Activated CD8-positive, alpha-beta memory T cell treated with anti-CD3 and anti-CD28 coated beads, Interleukin-2, amount 10 ng/mL, durations not matched to agents 7 days and 5 days (primary cell): Measurements from ENCODE around the gene UNC119. TPM values are rescaled to one million over a fixed set of nuclear protein-coding genes. Genes with fewer than 3 reads are reported as not detected.

Source experiments
- ATAC-seq: fragments of 150-1000 bp; cut with Tn5 transposase; one replicate; pipeline ENCODE4 v1.10.0; 2021; ENCODE audit warnings: moderate library complexity
- CTCF ChIA-PET: fragments of 350-600 bp; sonication (Branson Sonifier 250); formaldehyde crosslinking; loops from one replicate; lab custom pipeline; 2021; ENCODE audit warnings: antibody characterized with exemption; lab: Charles Lee
- DNase-seq: peaks from one replicate; pipeline ENCODE4 v3.0.0-alpha.2; 2020
- H3K27ac Mint-ChIP-seq: one replicate; pipeline ENCODE4 v1.8.0; 2021; ENCODE audit warnings: mild to moderate bottlenecking, mixed read lengths
- H3K27me3 Mint-ChIP-seq: one replicate; pipeline ENCODE4 v1.8.0; 2021; ENCODE audit warnings: mixed read lengths
- H3K36me3 Mint-ChIP-seq: one replicate; pipeline ENCODE4 v1.8.0; 2021; ENCODE audit warnings: mild to moderate bottlenecking, mixed read lengths
- H3K4me1 Mint-ChIP-seq: one replicate; pipeline ENCODE4 v1.8.0; 2021; ENCODE audit warnings: mixed read lengths
- H3K4me3 Mint-ChIP-seq: one replicate; pipeline ENCODE4 v1.8.0; 2021; ENCODE audit warnings: mild to moderate bottlenecking, moderate library complexity, mixed read lengths
- H3K9me3 Mint-ChIP-seq: one replicate; pipeline ENCODE4 v1.8.0; 2022; ENCODE audit warnings: low read depth, mixed read lengths
- total RNA-seq, 2 experiments: library from RNA; stranded (reverse); gene quantifications; one replicate each; pipeline ENCODE4 v1.2.3, GENCODE V29; 2021

Gene UNC119
- total RNA-seq, 2 experiments from 2014 or later, result 41.2 to 59.0 TPM

DNA sequence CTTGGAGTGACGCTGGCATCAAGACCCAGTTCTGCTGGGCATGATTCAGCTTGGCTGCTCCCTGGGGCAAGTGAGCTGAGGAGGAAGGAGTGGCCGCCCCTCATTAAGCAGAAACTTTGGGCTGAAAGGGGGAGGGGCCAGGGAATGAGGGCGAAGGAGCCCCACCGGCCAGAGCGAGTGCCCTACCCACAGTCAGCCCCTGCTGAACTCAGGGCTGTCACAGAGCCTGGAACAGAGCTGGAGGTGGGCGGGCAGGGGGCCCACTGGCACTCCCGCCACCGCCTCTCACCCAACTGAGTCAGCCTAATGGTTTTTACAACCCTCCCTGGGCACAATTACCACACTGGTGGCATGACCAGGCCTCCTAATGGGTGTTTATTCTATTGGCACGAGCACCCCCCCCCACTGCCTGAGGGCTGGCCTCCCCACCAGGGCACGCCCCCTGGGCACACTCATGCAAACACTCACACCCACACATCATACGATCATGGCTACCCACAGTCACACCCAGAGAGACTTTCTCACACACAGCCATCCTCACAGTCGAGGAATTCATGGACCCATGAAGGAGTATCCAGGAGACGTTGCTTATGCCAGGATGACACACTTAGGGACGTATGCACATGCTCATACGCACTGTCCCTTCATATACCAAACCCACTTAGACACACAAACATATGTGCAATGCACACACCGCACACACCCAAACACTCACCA is 19.2 kb downstream of the UNC119 start:
- Mint-ChIP-seq H3K4me1 (no peaks in the 10 kb centered on the region), H3K27ac (no peak overlapping the region), H3K9me3 (no peaks in the 10 kb centered on the region), H3K4me3 (no peak overlapping the region), H3K36me3 (no peaks in the 10 kb centered on the region), H3K27me3 (peaks cover 4% of the 10 kb centered on the region)
- DNase-seq (no peak), ATAC-seq (no peak)
- CTCF ChIA-PET, result no interaction called here

DNA sequence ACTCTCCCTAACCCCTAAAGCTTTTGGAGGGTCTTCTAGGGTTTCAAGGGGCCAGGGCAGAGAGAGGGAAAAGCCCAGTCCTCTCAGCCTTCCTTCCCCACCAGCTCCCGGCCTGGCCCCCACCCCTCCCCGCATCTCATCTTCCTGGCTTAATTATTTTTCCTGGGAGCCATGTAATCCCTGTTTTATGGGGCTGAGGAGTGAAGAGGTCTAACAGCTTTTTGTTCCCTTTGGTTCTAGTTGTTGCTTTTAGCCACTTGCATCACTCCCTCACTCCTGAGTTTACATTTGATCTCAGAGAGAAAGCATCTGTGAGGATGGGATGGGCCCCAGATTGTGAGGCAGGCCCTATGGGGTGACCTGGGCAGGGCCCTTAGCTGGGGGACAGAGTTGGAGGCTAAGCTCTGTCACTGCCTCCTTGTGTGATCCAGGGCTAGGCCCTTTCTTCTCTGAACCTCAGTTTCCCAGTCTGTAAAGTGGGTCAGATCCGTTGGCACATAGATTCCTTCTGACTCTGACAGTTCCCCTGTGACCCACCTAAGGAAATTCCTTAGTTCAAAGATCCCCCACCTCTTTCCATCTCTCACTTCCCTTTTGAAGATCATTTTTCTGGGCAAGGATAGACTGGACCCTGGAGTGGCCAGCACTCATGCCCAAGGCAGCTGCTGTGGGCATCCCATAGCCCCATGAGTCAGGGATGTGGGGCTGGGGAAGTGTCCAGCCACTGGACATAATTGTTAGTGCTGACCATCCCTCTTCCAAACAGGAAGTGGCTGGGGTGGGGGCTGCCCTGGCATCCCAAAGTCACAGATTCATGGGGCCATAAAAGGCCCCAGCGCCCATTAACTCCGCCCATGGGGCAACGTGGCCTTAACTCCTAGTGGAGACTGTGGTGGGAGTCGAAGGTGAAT is 20.1 kb downstream of the UNC119 start:
- no peaks in the 10 kb centered on the region for H3K4me1 Mint-ChIP-seq
- CTCF ChIA-PET, result interaction anchor here (1.2 kb wide), 1 partner anchor 14 kb away, joined by 4 read pairs; no protein-coding TSS in a partner anchor
- H3K9me3 Mint-ChIP-seq, result no peaks in the 10 kb centered on the region
- H3K27ac Mint-ChIP-seq, result no peak overlapping the region
- H3K36me3 Mint-ChIP-seq, result no peaks in the 10 kb centered on the region
- H3K4me3 Mint-ChIP-seq, result no peak overlapping the region
- no peak for DNase-seq
- ATAC-seq, result no peak
- H3K27me3 Mint-ChIP-seq, result peaks cover 4% of the 10 kb centered on the region

DNA sequence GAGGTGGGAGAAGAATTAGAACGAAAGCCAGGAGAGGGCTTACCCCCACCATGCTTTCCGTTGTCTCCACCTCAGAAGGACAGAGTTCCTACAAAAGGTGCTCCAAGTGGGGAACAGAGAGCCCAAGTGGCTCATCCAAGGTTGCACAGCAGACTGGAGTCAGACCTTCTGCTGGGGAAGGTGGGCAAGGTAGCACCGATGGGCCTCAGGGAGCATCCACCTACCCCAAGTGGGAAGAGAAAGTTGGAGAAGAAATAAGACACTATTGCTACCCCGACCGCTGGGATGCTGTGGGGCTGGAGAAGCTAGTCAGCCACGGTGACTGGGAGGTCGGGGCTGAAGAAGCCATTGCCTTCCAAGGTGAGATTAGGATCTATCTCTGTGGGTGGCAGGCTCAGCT is 21.5 kb downstream of the UNC119 start:
- H3K27me3 Mint-ChIP-seq, result peaks cover 4% of the 10 kb centered on the region
- no peaks in the 10 kb centered on the region for H3K4me1 Mint-ChIP-seq
- no peak overlapping the region for H3K27ac Mint-ChIP-seq
- H3K4me3 Mint-ChIP-seq, result no peak overlapping the region
- CTCF ChIA-PET, result interaction anchor here (1.1 kb wide), 1 partner anchor 10 kb away, joined by 3 read pairs; no protein-coding TSS in a partner anchor
- ATAC-seq, result no peak
- H3K9me3 Mint-ChIP-seq, result no peaks in the 10 kb centered on the region
- no peak for DNase-seq
- no peaks in the 10 kb centered on the region for H3K36me3 Mint-ChIP-seq

DNA sequence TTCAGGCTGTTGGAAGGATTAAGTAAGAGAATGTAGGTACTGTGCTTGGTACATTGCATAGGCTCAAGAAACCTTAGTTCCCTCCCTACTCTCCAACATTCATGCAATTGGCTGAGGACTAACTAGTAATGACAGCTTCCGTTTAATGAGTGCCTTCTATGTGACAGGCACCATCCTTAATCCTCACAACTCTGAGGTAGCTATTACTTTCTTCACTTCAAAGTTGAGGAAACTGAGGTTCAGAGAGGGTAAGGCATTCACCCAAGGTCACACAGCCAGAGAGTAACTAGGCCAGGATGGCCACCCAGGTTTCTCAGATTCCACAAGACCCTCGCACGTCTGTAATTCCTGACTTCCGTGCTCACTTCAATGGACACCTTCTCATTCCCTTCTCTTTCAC is 22.2 kb downstream of the UNC119 start:
- CTCF ChIA-PET, result interaction anchor here (1.1 kb wide), 1 partner anchor 11 kb away, joined by 3 read pairs; no protein-coding TSS in a partner anchor
- no peak overlapping the region for H3K4me3 Mint-ChIP-seq
- DNase-seq (no peak), ATAC-seq (no peak)
- no peaks in the 10 kb centered on the region for H3K36me3 Mint-ChIP-seq
- H3K27me3 Mint-ChIP-seq, result peaks cover 4% of the 10 kb centered on the region
- H3K4me1 Mint-ChIP-seq, result no peaks in the 10 kb centered on the region
- H3K27ac Mint-ChIP-seq, result no peak overlapping the region
- no peaks in the 10 kb centered on the region for H3K9me3 Mint-ChIP-seq

DNA sequence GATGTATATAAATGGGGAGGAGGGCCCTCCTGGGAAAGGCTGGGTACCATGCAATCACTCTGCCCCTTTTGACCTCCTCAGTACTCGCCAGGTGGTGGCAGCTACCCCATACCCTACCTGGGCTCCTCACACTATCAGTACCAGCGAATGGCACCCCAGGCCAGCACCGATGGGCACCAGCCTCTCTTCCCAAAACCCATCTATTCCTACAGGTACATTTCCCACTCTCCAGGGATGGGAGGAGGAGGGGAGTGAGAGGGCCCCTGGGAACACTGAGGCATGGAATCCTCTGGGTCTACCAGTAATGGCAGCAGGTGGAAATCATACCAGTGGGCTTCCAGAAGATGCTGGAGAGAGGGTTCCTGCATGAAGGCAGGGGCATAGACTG is 23.4 kb downstream of the UNC119 start:
- no peak for ATAC-seq
- H3K36me3 Mint-ChIP-seq, result no peaks in the 10 kb centered on the region
- CTCF ChIA-PET, result interaction anchor here (1.5 kb wide), 1 partner anchor 18 kb away, joined by 6 read pairs; no protein-coding TSS in a partner anchor

DNA sequence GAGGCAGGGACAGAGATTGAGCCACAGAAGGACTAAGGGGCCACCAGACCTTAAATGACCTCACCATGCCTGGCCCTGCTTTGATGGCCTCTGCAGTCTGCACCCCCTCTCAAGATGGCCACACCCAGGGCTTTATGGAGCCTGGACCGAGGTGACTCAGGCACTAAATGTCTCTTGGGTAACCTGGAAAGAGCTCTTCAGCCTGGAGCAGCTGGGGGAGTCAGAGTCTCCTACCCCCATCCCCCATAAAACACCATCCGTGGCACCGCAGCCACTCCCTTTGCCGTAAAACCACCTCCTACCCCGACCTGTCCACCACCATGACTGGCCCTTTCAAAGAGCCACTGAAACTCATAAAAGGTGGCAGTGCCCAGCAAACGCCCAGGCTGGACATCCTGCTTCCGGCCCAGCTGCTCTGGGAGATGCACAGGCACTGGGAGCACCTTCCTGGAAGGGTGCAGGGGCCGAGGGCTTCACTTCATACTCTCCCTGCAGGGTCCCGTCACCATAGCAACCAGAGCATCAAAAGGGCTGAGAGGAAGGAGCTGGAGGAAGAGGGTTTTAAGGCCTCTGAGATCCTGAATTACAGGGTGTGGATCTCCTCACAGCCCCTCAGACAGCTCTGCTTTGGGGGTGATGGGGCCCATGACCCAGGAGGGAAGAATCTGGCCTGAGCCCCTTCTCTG is 24.0 kb downstream of the UNC119 start:
- ATAC-seq (no peak), DNase-seq (no peak)
- H3K4me1 Mint-ChIP-seq, result no peaks in the 10 kb centered on the region
- no peaks in the 10 kb centered on the region for H3K9me3 Mint-ChIP-seq
- CTCF ChIA-PET, result interaction anchor here (1.5 kb wide), 1 partner anchor 19 kb away, joined by 6 read pairs; no protein-coding TSS in a partner anchor
- no peaks in the 10 kb centered on the region for H3K36me3 Mint-ChIP-seq
- H3K27me3 Mint-ChIP-seq, result peaks cover 4% of the 10 kb centered on the region
- H3K4me3 Mint-ChIP-seq, result no peak overlapping the region
- H3K27ac Mint-ChIP-seq, result no peak overlapping the region

More for the DNA sequence above, 23.4 kb downstream of the UNC119 start:
- Mint-ChIP-seq H3K27me3 (peaks cover 4% of the 10 kb centered on the region), H3K9me3 (no peaks in the 10 kb centered on the region), H3K27ac (no peak overlapping the region), H3K4me3 (no peak overlapping the region), H3K4me1 (no peaks in the 10 kb centered on the region)
- no peak for DNase-seq

DNA sequence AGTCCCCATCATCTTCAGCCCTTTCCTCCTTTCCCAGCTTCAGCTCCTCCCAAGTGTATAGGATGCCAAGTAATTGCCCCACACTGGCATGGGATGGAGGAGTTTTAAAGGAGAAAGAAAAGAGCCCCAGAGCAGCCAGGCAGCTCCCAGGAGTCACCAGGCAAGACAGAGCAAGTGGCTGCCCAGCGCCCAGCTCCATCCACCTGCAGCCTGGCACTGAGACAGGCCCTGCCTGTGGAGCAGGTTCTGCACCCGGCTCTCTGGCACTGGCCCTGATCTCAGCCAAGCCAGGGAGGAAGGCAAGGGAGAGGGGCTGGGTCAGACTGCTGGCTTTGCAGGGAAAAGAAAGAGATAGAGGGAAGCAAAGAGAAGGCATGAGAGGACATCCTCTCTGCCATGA is 24.6 kb downstream of the UNC119 start:
- DNase-seq (no peak), ATAC-seq (no peak)
- CTCF ChIA-PET, result no interaction called here
- Mint-ChIP-seq H3K27ac (no peak overlapping the region), H3K4me3 (no peak overlapping the region), H3K4me1 (no peaks in the 10 kb centered on the region), H3K36me3 (no peaks in the 10 kb centered on the region), H3K27me3 (peaks cover 4% of the 10 kb centered on the region), H3K9me3 (no peaks in the 10 kb centered on the region)

DNA sequence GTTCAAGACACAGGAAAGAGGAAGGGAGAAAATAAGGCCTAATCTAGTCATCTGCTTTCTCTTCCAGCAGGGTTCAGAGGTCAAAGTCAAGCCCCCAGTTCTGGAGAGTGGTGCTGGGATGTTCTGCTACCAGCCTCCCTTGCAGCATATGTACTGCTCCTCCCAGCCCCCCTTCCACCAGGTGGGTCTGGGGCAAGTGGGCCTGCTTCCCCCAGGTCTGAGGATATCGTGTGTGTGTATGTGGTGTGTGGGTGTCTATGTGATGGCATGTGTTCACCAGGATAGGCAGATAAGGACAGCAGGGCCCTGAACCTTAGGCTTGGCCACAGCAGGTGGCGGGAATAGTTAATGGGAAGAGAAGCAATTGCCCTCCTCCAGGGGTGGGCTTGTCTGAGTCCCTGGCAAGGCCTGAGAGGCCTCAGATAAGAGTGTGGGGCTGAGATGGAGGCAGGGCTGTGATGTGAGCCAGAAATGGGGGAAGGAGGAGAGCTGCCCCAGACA is 25.2 kb downstream of the UNC119 start:
- Mint-ChIP-seq H3K4me3 (no peak overlapping the region), H3K9me3 (no peaks in the 10 kb centered on the region), H3K4me1 (no peaks in the 10 kb centered on the region), H3K36me3 (no peaks in the 10 kb centered on the region), H3K27ac (no peak overlapping the region), H3K27me3 (peaks cover 4% of the 10 kb centered on the region)
- DNase-seq, result no peak
- no peak for ATAC-seq
- CTCF ChIA-PET, result no interaction called here

DNA sequence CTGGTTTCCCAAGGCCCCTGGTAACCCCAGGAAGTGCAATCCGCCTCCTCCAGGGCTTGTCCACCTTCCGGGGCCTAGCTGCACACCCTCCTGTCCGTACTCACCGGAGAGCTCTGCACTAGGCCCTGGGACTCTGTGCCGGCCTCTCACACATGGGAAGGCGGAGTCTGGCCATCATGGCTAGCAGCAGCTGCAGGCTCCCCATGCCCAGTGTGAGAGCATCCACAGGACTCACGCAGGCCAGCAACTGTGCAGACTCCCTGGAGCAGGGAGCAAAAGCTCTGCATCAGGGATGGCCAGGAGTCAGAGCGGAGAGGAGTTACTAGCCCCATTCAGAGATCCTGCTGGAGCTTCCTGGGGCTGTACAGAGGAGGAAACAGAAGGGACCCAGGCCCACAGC is 26.0 kb downstream of the UNC119 start:
- no peaks in the 10 kb centered on the region for H3K9me3 Mint-ChIP-seq
- no peak overlapping the region for H3K27ac Mint-ChIP-seq
- no peak for ATAC-seq
- DNase-seq, result no peak
- CTCF ChIA-PET, result no interaction called here
- H3K4me1 Mint-ChIP-seq, result no peaks in the 10 kb centered on the region
- H3K27me3 Mint-ChIP-seq, result peaks cover 4% of the 10 kb centered on the region
- no peaks in the 10 kb centered on the region for H3K36me3 Mint-ChIP-seq
- H3K4me3 Mint-ChIP-seq, result no peak overlapping the region

DNA sequence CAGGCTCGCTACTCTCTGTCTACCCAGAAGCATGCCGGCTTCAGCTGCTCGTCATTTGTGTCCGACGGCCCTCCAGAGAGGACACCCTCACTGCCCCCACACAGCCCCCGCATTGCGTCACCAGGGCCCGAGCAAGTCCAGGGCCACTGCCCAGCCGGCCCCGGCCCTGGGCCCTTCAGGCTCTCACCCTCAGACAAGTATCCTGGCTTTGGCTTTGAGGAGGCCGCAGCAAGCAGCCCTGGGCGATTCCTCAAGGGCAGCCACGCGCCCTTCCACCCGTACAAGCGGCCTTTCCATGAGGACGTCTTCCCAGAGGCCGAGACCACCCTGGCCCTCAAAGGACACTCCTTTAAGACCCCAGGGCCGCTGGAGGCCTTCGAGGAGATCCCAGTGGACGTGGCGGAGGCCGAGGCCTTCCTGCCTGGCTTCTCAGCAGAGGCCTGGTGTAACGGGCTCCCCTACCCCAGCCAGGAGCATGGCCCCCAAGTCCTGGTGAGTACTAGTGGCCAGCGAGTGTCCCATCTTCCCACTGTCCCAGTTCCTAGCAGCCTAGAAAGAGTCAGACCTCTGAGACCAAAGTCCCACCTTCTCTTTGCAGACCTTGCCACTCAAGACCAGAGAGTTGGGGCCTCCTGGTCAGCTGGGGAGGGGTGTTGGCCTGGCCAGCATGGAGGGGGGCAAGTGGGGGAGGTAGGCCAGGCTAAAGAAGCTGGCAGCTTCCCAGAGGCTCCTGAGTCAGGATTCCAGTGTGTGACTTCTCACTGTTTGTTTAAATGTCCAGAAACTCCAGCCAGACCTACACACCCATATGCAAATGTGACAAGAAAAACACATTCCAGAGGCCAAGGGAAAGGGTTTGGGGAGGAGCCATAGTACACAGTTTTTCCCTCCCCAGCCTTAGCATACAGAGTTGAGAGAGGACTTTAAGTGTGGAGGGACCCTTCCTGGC is 27.7 kb downstream of the UNC119 start:
- no peak for ATAC-seq
- H3K4me3 Mint-ChIP-seq, result no peak overlapping the region
- no peaks in the 10 kb centered on the region for H3K36me3 Mint-ChIP-seq
- H3K27ac Mint-ChIP-seq, result no peak overlapping the region
- H3K9me3 Mint-ChIP-seq, result no peaks in the 10 kb centered on the region
- H3K4me1 Mint-ChIP-seq, result no peaks in the 10 kb centered on the region
- H3K27me3 Mint-ChIP-seq, result peaks cover 4% of the 10 kb centered on the region
- no peak for DNase-seq
- CTCF ChIA-PET, result no interaction called here

DNA sequence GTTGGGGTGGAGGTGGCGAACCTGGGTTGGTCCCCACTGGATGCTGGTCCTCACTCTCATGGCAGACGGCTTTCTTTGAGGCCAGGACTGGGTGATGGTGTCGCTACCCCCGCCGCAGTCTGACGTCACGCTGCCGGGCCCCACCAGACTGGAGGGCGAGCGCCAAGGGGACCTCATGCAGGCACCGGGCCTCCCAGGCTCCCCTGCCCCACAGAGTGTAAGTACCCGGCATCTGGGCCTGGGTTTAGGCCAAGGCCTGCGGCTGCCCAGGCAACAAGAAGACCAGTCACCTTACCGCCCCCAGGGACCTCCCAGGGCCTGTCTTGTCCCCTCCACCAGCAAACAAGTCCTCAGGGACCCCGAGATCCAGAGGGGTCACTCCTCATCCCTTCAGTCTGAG is 28.5 kb downstream of the UNC119 start:
- H3K36me3 Mint-ChIP-seq, result no peaks in the 10 kb centered on the region
- no peak for DNase-seq
- peaks cover 10% of the 10 kb centered on the region for H3K27me3 Mint-ChIP-seq
- H3K4me1 Mint-ChIP-seq, result peaks cover 8% of the 10 kb centered on the region
- H3K27ac Mint-ChIP-seq, result no peak overlapping the region
- ATAC-seq, result no peak
- no peak overlapping the region for H3K4me3 Mint-ChIP-seq
- CTCF ChIA-PET, result no interaction called here
- H3K9me3 Mint-ChIP-seq, result no peaks in the 10 kb centered on the region

DNA sequence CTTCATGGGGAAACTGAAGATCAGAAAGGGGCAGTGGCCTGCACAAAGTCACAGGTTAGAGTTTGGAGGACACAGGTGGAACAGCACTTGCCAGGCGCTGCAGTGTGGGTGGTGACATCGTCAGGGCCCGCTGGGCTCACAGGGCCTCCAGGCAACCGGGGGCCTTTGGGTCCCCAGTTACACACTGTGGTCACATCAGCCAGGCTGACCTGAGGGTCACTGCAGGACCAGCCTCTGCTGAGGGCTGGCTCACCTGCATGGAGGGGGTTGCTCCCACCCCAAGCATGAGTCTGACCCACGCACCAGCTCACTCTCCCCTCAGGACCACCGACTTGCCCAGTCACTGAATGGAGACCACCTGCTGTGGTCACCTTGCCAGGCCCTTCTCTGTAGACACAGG is 29.2 kb downstream of the UNC119 start:
- Mint-ChIP-seq H3K4me3 (no peak overlapping the region), H3K27me3 (peaks cover 11% of the 10 kb centered on the region), H3K27ac (no peak overlapping the region), H3K36me3 (no peaks in the 10 kb centered on the region), H3K9me3 (no peaks in the 10 kb centered on the region), H3K4me1 (peaks cover 9% of the 10 kb centered on the region)
- no peak for ATAC-seq
- CTCF ChIA-PET, result interaction anchor here (0.9 kb wide), 1 partner anchor 17 kb away, joined by 3 read pairs; no protein-coding TSS in a partner anchor
- no peak for DNase-seq
